ENCODE data around the gene IL23R.

The IL23R gene

GRCh38 chr1:67264899-67265298 is 98.6 kb downstream of the IL23R start:
- H3K27me3 ChIP-seq (ENCODE audit: low read length), result no peaks in the 10 kb centered on the region
- no peak overlapping the region for H2AFZ ChIP-seq (ENCODE audit: low read depth, low read length, severe bottlenecking)
- H3K9me3 ChIP-seq (ENCODE audit: insufficient read depth, low read length), result no peaks in the 10 kb centered on the region
- TF ChIP-seq, protein P1, sequence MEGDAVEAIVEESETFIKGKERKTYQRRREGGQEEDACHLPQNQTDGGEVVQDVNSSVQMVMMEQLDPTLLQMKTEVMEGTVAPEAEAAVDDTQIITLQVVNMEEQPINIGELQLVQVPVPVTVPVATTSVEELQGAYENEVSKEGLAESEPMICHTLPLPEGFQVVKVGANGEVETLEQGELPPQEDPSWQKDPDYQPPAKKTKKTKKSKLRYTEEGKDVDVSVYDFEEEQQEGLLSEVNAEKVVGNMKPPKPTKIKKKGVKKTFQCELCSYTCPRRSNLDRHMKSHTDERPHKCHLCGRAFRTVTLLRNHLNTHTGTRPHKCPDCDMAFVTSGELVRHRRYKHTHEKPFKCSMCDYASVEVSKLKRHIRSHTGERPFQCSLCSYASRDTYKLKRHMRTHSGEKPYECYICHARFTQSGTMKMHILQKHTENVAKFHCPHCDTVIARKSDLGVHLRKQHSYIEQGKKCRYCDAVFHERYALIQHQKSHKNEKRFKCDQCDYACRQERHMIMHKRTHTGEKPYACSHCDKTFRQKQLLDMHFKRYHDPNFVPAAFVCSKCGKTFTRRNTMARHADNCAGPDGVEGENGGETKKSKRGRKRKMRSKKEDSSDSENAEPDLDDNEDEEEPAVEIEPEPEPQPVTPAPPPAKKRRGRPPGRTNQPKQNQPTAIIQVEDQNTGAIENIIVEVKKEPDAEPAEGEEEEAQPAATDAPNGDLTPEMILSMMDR (IDR thresholded peaks at IDR 0.05; ENCODE audit: insufficient read depth, low read length, poor library complexity, severe bottlenecking), result no peak
- TF ChIP-seq EZH2phosphoT487 (conservative IDR thresholded peaks at IDR 0.05; ENCODE audit: low read length), result no peak
- no peak overlapping the region for H3K4me3 ChIP-seq (ENCODE audit: insufficient read depth, low read length, poor library complexity, severe bottlenecking)
- no peak overlapping the region for H3K9ac ChIP-seq (ENCODE audit: low read length)
- no peak overlapping the region for H3K4me2 ChIP-seq (ENCODE audit: low read depth, low read length, poor library complexity, severe bottlenecking)
- no peaks in the 10 kb centered on the region for H3K36me3 ChIP-seq (ENCODE audit: low read length)
- no peak overlapping the region for H3K27ac ChIP-seq (ENCODE audit: low read depth, low read length)
- no peaks in the 10 kb centered on the region for H3K9me2 ChIP-seq (replicated peaks; ENCODE audit: insufficient read depth, low read length)
- H3F3A ChIP-seq (ENCODE audit: insufficient read depth), result no peaks in the 10 kb centered on the region
- H3K79me2 ChIP-seq (ENCODE audit: insufficient read depth, low read length), result no peaks in the 10 kb centered on the region
- no peaks in the 10 kb centered on the region for H4K20me1 ChIP-seq (ENCODE audit: low read depth, low read length)

- Histone ChIP-seq H3F3A (ENCODE audit: insufficient read depth) (no peaks in the 10 kb centered on the region), H3K36me3 (ENCODE audit: low read length) (no peaks in the 10 kb centered on the region), H4K20me1 (ENCODE audit: low read depth, low read length) (no peaks in the 10 kb centered on the region), H3K79me2 (ENCODE audit: insufficient read depth, low read length) (no peaks in the 10 kb centered on the region), H3K27ac (ENCODE audit: low read depth, low read length) (no peak overlapping the region), H3K4me3 (ENCODE audit: insufficient read depth, low read length, poor library complexity, severe bottlenecking) (no peak overlapping the region), H2AFZ (ENCODE audit: low read depth, low read length, severe bottlenecking) (no peak overlapping the region), H3K9me2 (replicated peaks; ENCODE audit: insufficient read depth, low read length) (no peaks in the 10 kb centered on the region), H3K27me3 (ENCODE audit: low read length) (no peaks in the 10 kb centered on the region), H3K4me2 (ENCODE audit: low read depth, low read length, poor library complexity, severe bottlenecking) (no peak overlapping the region), H3K9me3 (ENCODE audit: insufficient read depth, low read length) (no peaks in the 10 kb centered on the region), H3K9ac (ENCODE audit: low read length) (no peak overlapping the region)
- no peak for TF ChIP-seq EZH2phosphoT487 (conservative IDR thresholded peaks at IDR 0.05; ENCODE audit: low read length)
- TF ChIP-seq, protein P1 (IDR thresholded peaks at IDR 0.05; ENCODE audit: insufficient read depth, low read length, poor library complexity, severe bottlenecking), result no peak
These were observed 102.8 kb downstream of the IL23R start for GRCh38 chr1:67269061-67269460.

DNA sequence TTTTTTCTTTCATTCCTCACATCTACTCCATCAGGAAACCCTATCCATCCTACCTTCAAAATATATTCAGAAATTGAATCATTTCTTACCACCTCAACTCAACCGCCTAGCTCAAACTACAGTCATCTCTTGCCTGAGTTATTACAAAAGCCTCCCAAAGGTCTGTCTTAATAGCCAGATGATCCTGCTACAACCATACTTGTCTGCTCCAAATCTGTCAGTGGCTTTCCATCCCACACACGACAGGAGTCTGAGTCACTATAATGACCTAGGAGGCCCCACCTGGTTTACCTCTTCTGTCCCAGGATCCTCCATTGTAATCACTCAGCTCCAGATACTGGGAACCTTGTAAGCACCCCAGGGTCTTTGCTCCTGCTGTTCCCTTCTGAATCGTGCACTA is 104.3 kb downstream of the IL23R start:
- Histone ChIP-seq H4K20me1 (ENCODE audit: low read depth, low read length) (no peaks in the 10 kb centered on the region), H3K9ac (ENCODE audit: low read length) (no peak overlapping the region), H3K27ac (ENCODE audit: low read depth, low read length) (no peak overlapping the region), H3F3A (ENCODE audit: insufficient read depth) (no peaks in the 10 kb centered on the region), H3K36me3 (ENCODE audit: low read length) (no peaks in the 10 kb centered on the region), H3K27me3 (ENCODE audit: low read length) (no peaks in the 10 kb centered on the region), H3K9me3 (ENCODE audit: insufficient read depth, low read length) (no peaks in the 10 kb centered on the region), H3K4me3 (ENCODE audit: insufficient read depth, low read length, poor library complexity, severe bottlenecking) (no peak overlapping the region), H2AFZ (ENCODE audit: low read depth, low read length, severe bottlenecking) (no peak overlapping the region), H3K79me2 (ENCODE audit: insufficient read depth, low read length) (no peaks in the 10 kb centered on the region), H3K4me2 (ENCODE audit: low read depth, low read length, poor library complexity, severe bottlenecking) (no peak overlapping the region), H3K9me2 (replicated peaks; ENCODE audit: insufficient read depth, low read length) (no peaks in the 10 kb centered on the region)
- no peak for TF ChIP-seq EZH2phosphoT487 (conservative IDR thresholded peaks at IDR 0.05; ENCODE audit: low read length)
- TF ChIP-seq, protein P1 (IDR thresholded peaks at IDR 0.05; ENCODE audit: insufficient read depth, low read length, poor library complexity, severe bottlenecking), result no peak

Data from SU-DHL-6 (cell line).